ENCODE results near the gene JOSD2. TPM values are rescaled to one million over a fixed set of nuclear protein-coding genes. Genes with fewer than 3 reads are reported as not detected.

JOSD2 gene
- total RNA-seq, 2 donors from 2014 or later: 11.6 to 34.7 TPM

- H3K4me1 ChIP-seq (ENCODE audit: control insufficient read depth in 1 of 2, low read depth in 2 of 2): no peaks in the 10 kb centered on the region
- no peak overlapping the region for H3K27ac ChIP-seq
- DNase-seq (ENCODE audit: low spot score) (no peak), ATAC-seq (ENCODE audit: insufficient number of reproducible peaks, low FRiP score, low read depth) (no peak)
- H3K9me3 ChIP-seq: no peaks in the 10 kb centered on the region
- no peak for TF ChIP-seq CTCF (IDR thresholded peaks at IDR 0.05)
- H3K36me3 ChIP-seq: no peaks in the 10 kb centered on the region
- H3K27me3 ChIP-seq (replicated peaks; ENCODE audit: insufficient read depth): no peaks in the 10 kb centered on the region
- H3K4me3 ChIP-seq: no peak overlapping the region
Measured at GRCh38 chr19:50549059-50549926, 38.3 kb upstream of the JOSD2 start.

- no peaks in the 10 kb centered on the region for H3K36me3 ChIP-seq
Measured at GRCh38 chr19:50548191-50549058, 37.4 kb upstream of the JOSD2 start.

GRCh38 chr19:50547385-50548190 lies 36.6 kb upstream of the JOSD2 start:
- H3K27ac ChIP-seq: peak overlapping the region in 1 of 2 donors; percentile 47
- no peaks in the 10 kb centered on the region for H3K9me3 ChIP-seq
- no peaks in the 10 kb centered on the region for H3K4me1 ChIP-seq (ENCODE audit: control insufficient read depth in 1 of 2, low read depth in 2 of 2)
- ATAC-seq (ENCODE audit: insufficient number of reproducible peaks, low FRiP score, low read depth): peak; percentile 78
- peak overlapping the region; percentile 21 for H3K4me3 ChIP-seq
- no peak for DNase-seq (ENCODE audit: low spot score)
- no peaks in the 10 kb centered on the region for H3K27me3 ChIP-seq (replicated peaks; ENCODE audit: insufficient read depth)
- TF ChIP-seq CTCF (IDR thresholded peaks at IDR 0.05): no peak
- H3K36me3 ChIP-seq: no peaks in the 10 kb centered on the region

More at GRCh38 chr19:50548191-50549058, 37.4 kb upstream of the JOSD2 start:
- TF ChIP-seq CTCF (IDR thresholded peaks at IDR 0.05): no peak
- peak overlapping the region in 1 of 2 donors; percentile 47 for H3K27ac ChIP-seq
- DNase-seq (ENCODE audit: low spot score) (no peak), ATAC-seq (ENCODE audit: insufficient number of reproducible peaks, low FRiP score, low read depth) (no peak)
- no peaks in the 10 kb centered on the region for H3K27me3 ChIP-seq (replicated peaks; ENCODE audit: insufficient read depth)
- H3K4me1 ChIP-seq (ENCODE audit: control insufficient read depth in 1 of 2, low read depth in 2 of 2): no peaks in the 10 kb centered on the region
- no peak overlapping the region for H3K4me3 ChIP-seq
- H3K9me3 ChIP-seq: no peaks in the 10 kb centered on the region

GRCh38 chr19:50546527-50547221 lies 35.7 kb upstream of the JOSD2 start:
- no peaks in the 10 kb centered on the region for H3K9me3 ChIP-seq
- no peak for TF ChIP-seq CTCF (IDR thresholded peaks at IDR 0.05)
- H3K4me3 ChIP-seq: no peak overlapping the region
- H3K4me1 ChIP-seq (ENCODE audit: control insufficient read depth in 1 of 2, low read depth in 2 of 2): no peaks in the 10 kb centered on the region
- DNase-seq (ENCODE audit: low spot score) (no peak), ATAC-seq (ENCODE audit: insufficient number of reproducible peaks, low FRiP score, low read depth) (no peak)
- no peaks in the 10 kb centered on the region for H3K36me3 ChIP-seq
- peak overlapping the region in 1 of 2 donors; percentile 47 for H3K27ac ChIP-seq
- H3K27me3 ChIP-seq (replicated peaks; ENCODE audit: insufficient read depth): no peaks in the 10 kb centered on the region

All from thoracic aorta (tissue), 2 donors.